WI38 (cell line): ENCODE results near the gene SLC38A9.

Experiments
- H3K4me3 ChIP-seq: 2 replicates; pipeline ENCODE4 v1.5.1; 2011; ENCODE audit warnings: low read depth, mild to moderate bottlenecking, control low read depth, low read length
- TF ChIP-seq, protein P1 (sequence below): IDR thresholded peaks from 2 replicates; pipeline ENCODE4 v1.5.1; 2012; ENCODE audit warnings: low read depth, mild to moderate bottlenecking, control low read depth, low read length

The SLC38A9 gene

DNA sequence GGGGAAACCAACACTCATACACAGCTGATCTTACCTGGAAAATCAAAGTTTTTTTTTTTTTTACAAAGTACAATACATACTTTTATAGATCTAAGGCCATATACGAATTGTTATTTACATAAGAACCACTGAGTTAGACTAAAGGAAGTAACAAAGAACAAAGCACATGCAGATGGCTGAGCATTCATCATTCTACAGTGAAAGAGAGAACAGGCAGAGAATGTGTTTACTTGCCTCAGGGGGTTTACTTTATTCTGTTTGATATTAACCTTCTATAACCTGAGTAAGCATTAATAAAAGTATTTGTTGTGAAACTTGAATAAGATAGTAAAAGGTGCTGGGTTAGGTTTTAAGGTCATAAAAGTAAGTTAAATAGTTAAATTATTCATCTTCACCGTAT lies 54.7 kb downstream of the SLC38A9 start:
- no peak overlapping the region for H3K4me3 ChIP-seq
- TF ChIP-seq, protein P1, sequence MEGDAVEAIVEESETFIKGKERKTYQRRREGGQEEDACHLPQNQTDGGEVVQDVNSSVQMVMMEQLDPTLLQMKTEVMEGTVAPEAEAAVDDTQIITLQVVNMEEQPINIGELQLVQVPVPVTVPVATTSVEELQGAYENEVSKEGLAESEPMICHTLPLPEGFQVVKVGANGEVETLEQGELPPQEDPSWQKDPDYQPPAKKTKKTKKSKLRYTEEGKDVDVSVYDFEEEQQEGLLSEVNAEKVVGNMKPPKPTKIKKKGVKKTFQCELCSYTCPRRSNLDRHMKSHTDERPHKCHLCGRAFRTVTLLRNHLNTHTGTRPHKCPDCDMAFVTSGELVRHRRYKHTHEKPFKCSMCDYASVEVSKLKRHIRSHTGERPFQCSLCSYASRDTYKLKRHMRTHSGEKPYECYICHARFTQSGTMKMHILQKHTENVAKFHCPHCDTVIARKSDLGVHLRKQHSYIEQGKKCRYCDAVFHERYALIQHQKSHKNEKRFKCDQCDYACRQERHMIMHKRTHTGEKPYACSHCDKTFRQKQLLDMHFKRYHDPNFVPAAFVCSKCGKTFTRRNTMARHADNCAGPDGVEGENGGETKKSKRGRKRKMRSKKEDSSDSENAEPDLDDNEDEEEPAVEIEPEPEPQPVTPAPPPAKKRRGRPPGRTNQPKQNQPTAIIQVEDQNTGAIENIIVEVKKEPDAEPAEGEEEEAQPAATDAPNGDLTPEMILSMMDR, result no peak

DNA sequence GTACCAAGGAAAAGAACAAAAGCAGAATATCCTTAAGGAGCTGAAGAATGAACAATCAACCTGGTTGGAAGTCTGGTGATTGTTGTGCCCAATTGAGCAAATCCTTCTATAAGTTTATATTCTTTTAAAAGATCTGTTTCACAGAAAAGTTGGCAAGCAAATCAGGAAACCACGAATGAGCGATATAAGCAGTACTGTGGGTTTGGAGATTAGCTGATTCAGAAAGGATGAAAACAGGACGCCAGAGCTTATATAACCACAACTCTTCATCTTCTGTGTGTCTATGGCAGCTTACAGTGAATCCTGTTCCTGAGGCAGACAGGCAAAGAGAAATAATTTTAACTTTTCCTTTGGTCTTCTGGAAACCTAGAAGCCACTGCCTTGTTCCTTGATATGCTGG lies 61.7 kb downstream of the SLC38A9 start:
- TF ChIP-seq, protein P1, result no peak
- no peak overlapping the region for H3K4me3 ChIP-seq

DNA sequence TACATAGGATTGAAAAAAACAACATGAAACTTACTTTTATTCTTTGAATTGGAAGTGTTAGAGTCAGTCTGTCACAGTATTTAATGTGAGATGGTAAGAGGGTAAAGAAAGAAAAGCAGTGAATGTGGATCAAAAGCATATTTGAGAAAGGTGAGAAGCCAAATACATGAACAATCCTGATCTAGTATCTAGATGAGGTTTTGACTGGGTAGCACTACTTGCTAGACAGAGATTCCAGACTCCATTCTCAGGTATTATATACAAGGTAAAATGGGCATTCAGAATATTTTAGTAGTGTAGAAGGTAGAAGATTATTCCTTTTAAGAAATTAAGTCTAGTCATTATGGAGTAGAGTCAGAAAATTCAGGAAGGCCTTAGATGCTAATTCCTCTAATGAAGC lies 62.2 kb downstream of the SLC38A9 start:
- no peak overlapping the region for H3K4me3 ChIP-seq
- TF ChIP-seq, protein P1, result no peak

DNA sequence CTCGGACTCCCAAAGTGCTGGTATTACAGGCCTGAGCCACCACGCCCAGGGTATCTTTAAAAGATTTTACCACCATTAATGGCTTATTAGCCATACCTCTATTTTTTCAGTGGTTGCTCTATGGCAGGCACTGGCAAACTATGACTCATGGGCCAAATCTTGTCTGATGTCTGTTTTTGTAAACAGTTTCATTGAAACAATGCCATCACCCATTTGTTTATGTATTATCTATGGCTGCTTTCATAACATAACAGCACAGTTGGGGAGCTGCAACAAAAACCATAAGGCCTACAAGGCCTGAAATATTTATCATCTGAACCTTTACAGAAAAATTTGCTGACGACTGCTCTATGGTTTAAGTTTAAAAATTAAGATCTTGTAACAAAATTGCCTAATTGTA lies 66.8 kb downstream of the SLC38A9 start:
- TF ChIP-seq, protein P1, result no peak

DNA sequence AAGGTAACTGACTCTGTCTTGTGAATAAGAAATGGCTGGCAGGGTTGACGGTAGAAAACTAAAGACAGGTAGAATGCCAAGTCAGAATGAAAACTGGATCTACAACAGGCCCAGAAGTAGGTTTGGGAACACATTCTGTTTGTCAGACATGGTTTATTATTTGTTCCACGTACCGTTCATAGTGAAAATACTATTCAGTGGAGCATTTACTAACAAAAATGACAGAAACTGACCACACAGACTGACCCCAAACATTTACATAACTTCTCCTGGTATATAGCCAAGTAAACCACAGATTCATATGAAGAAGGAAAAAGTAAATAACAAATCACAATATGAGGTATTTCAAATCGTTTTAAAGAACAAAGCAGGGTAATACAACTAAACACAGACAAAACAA lies 73.7 kb downstream of the SLC38A9 start:
- TF ChIP-seq, protein P1, result no peak
- no peak overlapping the region for H3K4me3 ChIP-seq

More for the DNA sequence above, 66.8 kb downstream of the SLC38A9 start:
- no peak overlapping the region for H3K4me3 ChIP-seq

DNA sequence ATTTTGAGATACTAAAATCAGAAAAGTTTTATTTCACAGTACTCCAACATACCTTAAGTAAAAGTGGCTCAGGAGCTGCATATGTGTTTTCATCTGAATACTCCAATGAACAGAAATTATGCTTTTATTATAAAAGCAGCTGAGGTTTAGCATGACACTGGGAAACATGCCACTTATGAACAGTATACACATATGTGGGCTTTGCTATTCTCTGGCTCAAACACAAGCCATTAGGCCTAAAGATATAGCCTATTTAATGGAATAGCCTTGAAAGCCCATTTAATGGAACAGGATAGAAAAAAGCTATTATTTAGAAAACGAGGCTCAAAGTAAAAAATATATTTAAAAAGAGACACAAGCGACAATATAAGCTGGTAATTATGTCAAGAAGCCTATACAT lies 74.1 kb downstream of the SLC38A9 start:
- TF ChIP-seq, protein P1, result no peak
- H3K4me3 ChIP-seq, result no peak overlapping the region

DNA sequence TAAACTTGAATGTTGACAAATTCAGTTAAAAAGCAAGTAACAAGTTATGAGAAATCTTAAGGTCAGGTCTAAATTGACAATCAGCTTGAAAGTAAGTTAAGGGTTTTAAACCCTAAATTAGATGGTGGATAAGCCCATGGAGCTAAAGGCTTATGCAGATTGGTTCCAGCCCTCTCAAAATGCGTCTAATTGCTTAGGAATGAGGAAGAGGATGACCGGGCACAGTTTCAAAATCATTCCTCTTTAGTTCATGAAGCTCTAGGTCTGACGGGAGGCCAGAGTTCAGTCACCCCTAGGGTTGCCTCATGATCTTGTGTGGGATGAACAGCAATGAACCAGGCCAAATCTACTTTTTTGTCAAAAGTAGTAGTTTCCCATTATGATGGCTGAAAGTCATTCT lies 75.4 kb downstream of the SLC38A9 start:
- TF ChIP-seq, protein P1, result no peak
- no peak overlapping the region for H3K4me3 ChIP-seq
